K562 (cell line): ENCODE measurements around the gene ZNF219. TPM values are rescaled to one million over a fixed set of nuclear protein-coding genes. Genes with fewer than 3 reads are reported as not detected.

Experiments
- BRD4 ChIP-seq: fragments of 200-600 bp; sonication (generic); IDR thresholded peaks from 2 replicates; pipeline ENCODE4 v1.6.1; 2017; ENCODE audit warnings: inconsistent platforms
- CBX5 ChIP-seq: IDR thresholded peaks from 2 replicates; pipeline ENCODE4 v1.6.1; 2014; ENCODE audit warnings: low read depth, borderline replicate concordance
- DIDO1 ChIP-seq: fragments of 450-650 bp; IDR thresholded peaks from 2 replicates; pipeline ENCODE4 v1.6.1; 2016; ENCODE audit warnings: low read depth, missing biosample characterization, missing genetic modification characterization
- MEIS2 ChIP-seq: fragments of 450-650 bp; IDR thresholded peaks from 2 replicates; pipeline ENCODE4 v1.6.1; 2014; ENCODE audit warnings: mild to moderate bottlenecking; ENCODE audit not compliant: partially characterized antibody
- MYNN ChIP-seq, 2 experiments: sonication (generic); formaldehyde crosslinking in 1 of 2; IDR thresholded peaks; 2 replicates each; pipeline versions ENCODE4 v1.5.0 to v1.6.1; 2016 to 2020; ENCODE audit warnings: antibody characterized with exemption in 1 of 2, missing genetic modification reagents in 1 of 2
- RCOR1 ChIP-seq, 2 experiments: IDR thresholded peaks; 2 replicates each; pipeline ENCODE4 v1.6.1; 2012; ENCODE audit warnings: low read depth in 2 of 2, low read length in 2 of 2, borderline replicate concordance in 1 of 2, improper control_type of control experiment in 1 of 2
- RUNX1 ChIP-seq: sonication (generic); IDR thresholded peaks from 2 replicates; pipeline ENCODE4 v1.6.1; 2016; ENCODE audit warnings: antibody characterized with exemption, low read depth
- ZNF224 ChIP-seq: sonication (generic); formaldehyde crosslinking; IDR thresholded peaks from 2 replicates; pipeline ENCODE4 v1.8.0; 2022; ENCODE audit warnings: mild to moderate bottlenecking, missing genetic modification reagents
- ZNF436 ChIP-seq: fragments of 250-450, 450-650 bp; sonication (Bioruptor Pico); formaldehyde crosslinking; IDR thresholded peaks from 2 replicates; pipeline ENCODE4 v1.7.0; 2020; ENCODE audit warnings: mild to moderate bottlenecking
- ZNF551 ChIP-seq: fragments of 250-450 bp; sonication (Bioruptor Pico); IDR thresholded peaks from 2 replicates; pipeline ENCODE4 v1.5.0; 2021; ENCODE audit warnings: mild to moderate bottlenecking, moderate library complexity
- ZNF785 ChIP-seq: fragments of 250-450 bp; sonication (Bioruptor Pico); IDR thresholded peaks from 2 replicates; pipeline ENCODE4 v1.4.0; 2020; ENCODE audit warnings: mild to moderate bottlenecking
- polyA plus RNA-seq, 8 experiments: library from polyadenylated mRNA; depleted of rRNA in 4 of 8; stranded (reverse) in 5 of 8; unstranded in 3 of 8; fragments of >200 nt; fragmentation: Nextera tagmentation in 2 of 8; fragmentation: Illumina TruSeq in 1 of 8; extraction: Ambion mirVana in 2 of 8; extraction: Trizol in 1 of 8; gene quantifications; 2 replicates each; pipeline versions ENCODE4 v1.2.1 to v1.2.3, GENCODE V29; 2011 to 2014; ENCODE audit warnings: inconsistent platforms in 1 of 8, missing spikeins in 1 of 8
- total RNA-seq, 7 experiments: library from RNA; depleted of rRNA in 6 of 7; stranded (reverse); fragments of >200 nt in 6 of 7; fragmentation: Illumina TruSeq in 2 of 7; extraction: Trizol in 2 of 7; gene quantifications; 2 replicates each; pipeline versions ENCODE4 v1.2.1 to v1.2.3, GENCODE V29; 2011 to 2021; ENCODE audit warnings: low replicate concordance in 1 of 7
- TF ChIP-seq, protein P1 (sequence below): fragments of 200-600 bp; sonication (generic); IDR thresholded peaks from one replicate; pipeline ENCODE4 v1.6.1; 2012; ENCODE audit warnings: mild to moderate bottlenecking, low read depth, low read length, inconsistent platforms
- TF ChIP-seq, protein P2 (sequence below): sonication (generic); IDR thresholded peaks from 2 replicates; pipeline ENCODE4 v1.6.1; 2016
- TF ChIP-seq, protein P3 (sequence below): fragments of 250-450 bp; sonication (Bioruptor Pico); IDR thresholded peaks from 2 replicates; pipeline ENCODE4 v1.9.0; 2021; ENCODE audit warnings: mild to moderate bottlenecking

ZNF219 gene
- total and polyA plus RNA-seq, 9 of the 15 experiments (the other 6 are each of a cell fraction or from before 2014, with no cell fraction given): 0.29 to 10.6 (median 2.8) TPM

DNA sequence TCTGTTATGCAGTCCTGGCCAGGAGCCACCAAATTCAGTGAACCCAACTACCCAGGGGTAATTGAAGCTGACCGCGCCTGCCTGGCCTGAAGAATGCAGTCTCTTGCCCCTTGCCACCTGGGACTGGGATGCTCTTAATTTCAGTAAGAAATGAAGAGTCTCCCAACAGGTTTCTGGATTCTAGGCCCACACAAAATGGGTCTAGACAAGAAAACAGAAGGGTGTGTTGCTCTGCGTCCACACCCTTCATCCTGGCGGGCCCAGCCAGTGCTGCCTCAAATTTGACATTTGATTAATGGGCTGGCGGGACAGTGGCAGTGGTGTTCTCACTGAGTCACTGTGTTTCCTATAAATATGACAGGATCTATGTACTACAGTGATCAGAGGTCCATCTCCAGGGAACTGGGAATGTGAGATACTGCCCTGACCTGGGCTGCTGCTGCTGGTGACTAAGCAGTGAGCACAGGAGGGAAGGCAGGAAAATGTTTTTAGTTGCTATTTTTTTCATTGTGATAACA is 8.9 kb upstream of the ZNF219 start (continued):
- TF ChIP-seq, protein P1, sequence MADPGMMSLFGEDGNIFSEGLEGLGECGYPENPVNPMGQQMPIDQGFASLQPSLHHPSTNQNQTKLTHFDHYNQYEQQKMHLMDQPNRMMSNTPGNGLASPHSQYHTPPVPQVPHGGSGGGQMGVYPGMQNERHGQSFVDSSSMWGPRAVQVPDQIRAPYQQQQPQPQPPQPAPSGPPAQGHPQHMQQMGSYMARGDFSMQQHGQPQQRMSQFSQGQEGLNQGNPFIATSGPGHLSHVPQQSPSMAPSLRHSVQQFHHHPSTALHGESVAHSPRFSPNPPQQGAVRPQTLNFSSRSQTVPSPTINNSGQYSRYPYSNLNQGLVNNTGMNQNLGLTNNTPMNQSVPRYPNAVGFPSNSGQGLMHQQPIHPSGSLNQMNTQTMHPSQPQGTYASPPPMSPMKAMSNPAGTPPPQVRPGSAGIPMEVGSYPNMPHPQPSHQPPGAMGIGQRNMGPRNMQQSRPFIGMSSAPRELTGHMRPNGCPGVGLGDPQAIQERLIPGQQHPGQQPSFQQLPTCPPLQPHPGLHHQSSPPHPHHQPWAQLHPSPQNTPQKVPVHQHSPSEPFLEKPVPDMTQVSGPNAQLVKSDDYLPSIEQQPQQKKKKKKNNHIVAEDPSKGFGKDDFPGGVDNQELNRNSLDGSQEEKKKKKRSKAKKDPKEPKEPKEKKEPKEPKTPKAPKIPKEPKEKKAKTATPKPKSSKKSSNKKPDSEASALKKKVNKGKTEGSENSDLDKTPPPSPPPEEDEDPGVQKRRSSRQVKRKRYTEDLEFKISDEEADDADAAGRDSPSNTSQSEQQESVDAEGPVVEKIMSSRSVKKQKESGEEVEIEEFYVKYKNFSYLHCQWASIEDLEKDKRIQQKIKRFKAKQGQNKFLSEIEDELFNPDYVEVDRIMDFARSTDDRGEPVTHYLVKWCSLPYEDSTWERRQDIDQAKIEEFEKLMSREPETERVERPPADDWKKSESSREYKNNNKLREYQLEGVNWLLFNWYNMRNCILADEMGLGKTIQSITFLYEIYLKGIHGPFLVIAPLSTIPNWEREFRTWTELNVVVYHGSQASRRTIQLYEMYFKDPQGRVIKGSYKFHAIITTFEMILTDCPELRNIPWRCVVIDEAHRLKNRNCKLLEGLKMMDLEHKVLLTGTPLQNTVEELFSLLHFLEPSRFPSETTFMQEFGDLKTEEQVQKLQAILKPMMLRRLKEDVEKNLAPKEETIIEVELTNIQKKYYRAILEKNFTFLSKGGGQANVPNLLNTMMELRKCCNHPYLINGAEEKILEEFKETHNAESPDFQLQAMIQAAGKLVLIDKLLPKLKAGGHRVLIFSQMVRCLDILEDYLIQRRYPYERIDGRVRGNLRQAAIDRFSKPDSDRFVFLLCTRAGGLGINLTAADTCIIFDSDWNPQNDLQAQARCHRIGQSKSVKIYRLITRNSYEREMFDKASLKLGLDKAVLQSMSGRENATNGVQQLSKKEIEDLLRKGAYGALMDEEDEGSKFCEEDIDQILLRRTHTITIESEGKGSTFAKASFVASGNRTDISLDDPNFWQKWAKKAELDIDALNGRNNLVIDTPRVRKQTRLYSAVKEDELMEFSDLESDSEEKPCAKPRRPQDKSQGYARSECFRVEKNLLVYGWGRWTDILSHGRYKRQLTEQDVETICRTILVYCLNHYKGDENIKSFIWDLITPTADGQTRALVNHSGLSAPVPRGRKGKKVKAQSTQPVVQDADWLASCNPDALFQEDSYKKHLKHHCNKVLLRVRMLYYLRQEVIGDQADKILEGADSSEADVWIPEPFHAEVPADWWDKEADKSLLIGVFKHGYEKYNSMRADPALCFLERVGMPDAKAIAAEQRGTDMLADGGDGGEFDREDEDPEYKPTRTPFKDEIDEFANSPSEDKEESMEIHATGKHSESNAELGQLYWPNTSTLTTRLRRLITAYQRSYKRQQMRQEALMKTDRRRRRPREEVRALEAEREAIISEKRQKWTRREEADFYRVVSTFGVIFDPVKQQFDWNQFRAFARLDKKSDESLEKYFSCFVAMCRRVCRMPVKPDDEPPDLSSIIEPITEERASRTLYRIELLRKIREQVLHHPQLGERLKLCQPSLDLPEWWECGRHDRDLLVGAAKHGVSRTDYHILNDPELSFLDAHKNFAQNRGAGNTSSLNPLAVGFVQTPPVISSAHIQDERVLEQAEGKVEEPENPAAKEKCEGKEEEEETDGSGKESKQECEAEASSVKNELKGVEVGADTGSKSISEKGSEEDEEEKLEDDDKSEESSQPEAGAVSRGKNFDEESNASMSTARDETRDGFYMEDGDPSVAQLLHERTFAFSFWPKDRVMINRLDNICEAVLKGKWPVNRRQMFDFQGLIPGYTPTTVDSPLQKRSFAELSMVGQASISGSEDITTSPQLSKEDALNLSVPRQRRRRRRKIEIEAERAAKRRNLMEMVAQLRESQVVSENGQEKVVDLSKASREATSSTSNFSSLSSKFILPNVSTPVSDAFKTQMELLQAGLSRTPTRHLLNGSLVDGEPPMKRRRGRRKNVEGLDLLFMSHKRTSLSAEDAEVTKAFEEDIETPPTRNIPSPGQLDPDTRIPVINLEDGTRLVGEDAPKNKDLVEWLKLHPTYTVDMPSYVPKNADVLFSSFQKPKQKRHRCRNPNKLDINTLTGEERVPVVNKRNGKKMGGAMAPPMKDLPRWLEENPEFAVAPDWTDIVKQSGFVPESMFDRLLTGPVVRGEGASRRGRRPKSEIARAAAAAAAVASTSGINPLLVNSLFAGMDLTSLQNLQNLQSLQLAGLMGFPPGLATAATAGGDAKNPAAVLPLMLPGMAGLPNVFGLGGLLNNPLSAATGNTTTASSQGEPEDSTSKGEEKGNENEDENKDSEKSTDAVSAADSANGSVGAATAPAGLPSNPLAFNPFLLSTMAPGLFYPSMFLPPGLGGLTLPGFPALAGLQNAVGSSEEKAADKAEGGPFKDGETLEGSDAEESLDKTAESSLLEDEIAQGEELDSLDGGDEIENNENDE: no peak
- TF ChIP-seq MYNN (IDR thresholded peaks at IDR 0.05) (no peak), MYNN (CRISPR knock-in tag; IDR thresholded peaks at IDR 0.05) (no peak), BRD4 (no peak), CBX5 (no peak), ZNF224 (no peak), ZNF436 (CRISPR knock-in tag) (no peak), RUNX1 (no peak), RCOR1 (IDR thresholded peaks at IDR 0.05; ENCODE audit: borderline replicate concordance in 1 of 2, low read depth in 2 of 2, low read length in 2 of 2) (0 out of 4 replicates have a peak, but pooled peaks of 1 of the 2 experiments have one; percentile 33), ZNF551 (CRISPR knock-in tag) (no peak), DIDO1 (tag) (no peak), ZNF785 (CRISPR knock-in tag) (no peak), MEIS2 (peak; percentile 99)
- TF ChIP-seq, protein P2, sequence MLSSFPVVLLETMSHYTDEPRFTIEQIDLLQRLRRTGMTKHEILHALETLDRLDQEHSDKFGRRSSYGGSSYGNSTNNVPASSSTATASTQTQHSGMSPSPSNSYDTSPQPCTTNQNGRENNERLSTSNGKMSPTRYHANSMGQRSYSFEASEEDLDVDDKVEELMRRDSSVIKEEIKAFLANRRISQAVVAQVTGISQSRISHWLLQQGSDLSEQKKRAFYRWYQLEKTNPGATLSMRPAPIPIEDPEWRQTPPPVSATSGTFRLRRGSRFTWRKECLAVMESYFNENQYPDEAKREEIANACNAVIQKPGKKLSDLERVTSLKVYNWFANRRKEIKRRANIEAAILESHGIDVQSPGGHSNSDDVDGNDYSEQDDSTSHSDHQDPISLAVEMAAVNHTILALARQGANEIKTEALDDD: no peak
- TF ChIP-seq, protein P3, sequence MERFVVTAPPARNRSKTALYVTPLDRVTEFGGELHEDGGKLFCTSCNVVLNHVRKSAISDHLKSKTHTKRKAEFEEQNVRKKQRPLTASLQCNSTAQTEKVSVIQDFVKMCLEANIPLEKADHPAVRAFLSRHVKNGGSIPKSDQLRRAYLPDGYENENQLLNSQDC (CRISPR knock-in tag): no peak
